Erythroblast (primary cell): Measurements from ENCODE around the gene FSTL4.

Source experiments
- GATA1 ChIP-seq: IDR thresholded peaks from 2 replicates; pipeline ENCODE4 v1.6.1; 2011; ENCODE audit warnings: low read depth, mild to moderate bottlenecking, control low read depth, low read length, moderate library complexity
- POLR2A ChIP-seq: IDR thresholded peaks from 2 replicates; pipeline ENCODE4 v1.6.1; 2011; ENCODE audit warnings: mild to moderate bottlenecking, low read length

DNA sequence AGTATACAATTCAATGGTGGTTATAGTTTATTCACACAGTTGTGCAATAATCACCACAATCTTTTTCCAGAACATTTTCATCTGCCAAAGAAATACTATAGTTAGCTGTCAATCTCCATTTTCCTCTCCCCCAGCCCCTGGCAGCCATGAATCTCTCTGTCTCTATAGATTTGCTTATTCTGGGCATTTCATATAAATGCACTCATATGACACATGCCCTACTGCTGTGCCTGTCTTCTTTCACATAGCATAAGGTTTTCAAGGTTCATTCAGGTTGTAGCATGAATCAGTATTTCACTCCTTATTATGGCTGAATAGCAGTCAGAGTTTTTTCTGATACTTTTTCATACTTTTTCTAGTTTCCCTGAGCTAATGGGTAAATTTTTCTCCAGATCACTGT lies 432.9 kb downstream of the FSTL4 start:
- TF ChIP-seq POLR2A (no peak), GATA1 (no peak)
